Endometrial microvascular endothelial cells (primary cell): ENCODE results near the gene CTSD. TPM values are rescaled to one million over a fixed set of nuclear protein-coding genes. Genes with fewer than 3 reads are reported as not detected.

Experiments
- in situ Hi-C: cut with HindIII; loops from 2 replicates; pipeline ENCODE4 v1.10.0; 2017; ENCODE audit warnings: low sequenced_read_pairs, low pct_unique_long_range_greater_than_20kb; ENCODE audit errors: inconsistent ontology term
- total RNA-seq: library from RNA; depleted of rRNA; stranded (reverse); fragments of >200 nt; gene quantifications from one replicate; pipeline ENCODE4 v1.2.3, GENCODE V29; 2015; ENCODE audit errors: inconsistent ontology term

CTSD gene
- total RNA-seq, 1 donor from 2014 or later = 232 TPM

DNA sequence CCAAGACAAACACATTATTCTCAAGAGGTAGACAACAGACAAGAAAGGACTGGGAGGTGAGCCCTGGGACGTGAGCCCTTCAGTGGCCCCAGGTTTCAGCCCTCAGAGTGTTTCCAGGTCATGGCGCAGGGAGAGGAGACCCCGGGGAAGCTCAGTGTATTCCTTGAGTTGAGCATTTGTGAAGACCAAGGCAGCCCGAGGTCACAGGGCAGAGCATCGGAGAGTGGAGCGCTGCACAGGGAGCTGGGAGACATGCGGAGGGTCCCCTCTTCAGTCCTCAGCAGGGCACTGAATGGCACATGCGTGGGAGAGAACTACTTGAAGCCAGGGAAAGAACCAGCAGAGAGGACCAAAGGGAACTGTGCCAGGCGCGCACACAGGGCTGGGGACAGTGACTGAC lies 55.0 kb downstream of the CTSD start:
- in situ Hi-C loops = no loop called here

DNA sequence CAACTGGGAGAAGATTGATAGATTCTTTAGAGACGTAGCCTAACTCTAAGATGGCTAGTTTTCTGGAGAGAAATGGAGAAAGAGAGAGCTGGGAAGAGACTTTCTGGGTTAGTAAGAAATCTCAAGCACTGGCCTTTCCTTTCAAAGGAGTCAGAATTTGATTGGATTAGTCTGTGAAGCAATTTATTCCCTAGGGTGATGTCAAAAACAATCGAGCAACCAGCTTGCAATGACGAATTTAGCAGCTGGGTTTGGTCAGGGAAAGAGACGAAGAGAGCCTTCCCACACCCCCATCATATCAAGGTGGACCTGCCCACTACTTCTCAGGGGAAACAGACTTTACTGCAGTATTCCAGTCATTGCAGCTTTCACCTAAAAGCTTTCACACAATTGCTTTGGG lies 56.0 kb downstream of the CTSD start:
- in situ Hi-C loops = no loop called here

DNA sequence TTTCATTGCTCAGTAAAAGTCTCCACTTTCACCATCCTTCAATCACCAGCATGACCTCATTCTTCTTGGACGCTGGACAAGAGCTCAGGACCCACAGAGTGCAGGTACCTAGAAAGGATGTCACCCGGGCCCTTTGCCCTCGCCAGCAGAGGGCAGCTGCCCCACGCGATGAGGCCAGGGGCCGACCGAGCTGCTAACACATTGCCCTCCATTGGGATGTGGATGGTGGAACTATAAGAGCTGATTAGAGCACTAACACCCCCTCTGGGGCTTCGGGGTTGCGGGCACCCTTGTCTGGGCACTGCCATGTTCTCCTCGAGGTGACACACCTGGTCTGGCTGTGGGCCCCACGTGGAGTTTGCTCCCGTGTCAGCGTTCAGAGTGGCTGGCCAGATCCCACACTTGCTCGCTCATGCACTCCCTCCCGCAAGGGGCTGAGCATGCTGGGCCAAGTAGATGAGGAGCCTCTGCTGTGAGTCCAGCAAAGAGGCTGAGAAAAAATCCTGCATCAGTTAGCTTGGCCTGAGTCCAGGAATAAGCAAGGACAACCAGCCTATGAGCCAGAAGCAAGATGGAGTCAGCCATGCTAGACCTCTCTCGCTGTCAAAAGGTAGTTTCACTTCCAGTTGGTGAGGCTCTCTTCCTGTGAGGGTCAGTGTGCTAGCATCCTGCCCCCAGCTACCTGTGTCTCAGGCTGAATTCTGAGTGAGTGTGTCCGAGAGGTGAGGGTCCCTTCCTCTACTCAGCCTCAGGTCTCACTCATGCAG lies 56.9 kb downstream of the CTSD start:
- in situ Hi-C loops = no loop called here

DNA sequence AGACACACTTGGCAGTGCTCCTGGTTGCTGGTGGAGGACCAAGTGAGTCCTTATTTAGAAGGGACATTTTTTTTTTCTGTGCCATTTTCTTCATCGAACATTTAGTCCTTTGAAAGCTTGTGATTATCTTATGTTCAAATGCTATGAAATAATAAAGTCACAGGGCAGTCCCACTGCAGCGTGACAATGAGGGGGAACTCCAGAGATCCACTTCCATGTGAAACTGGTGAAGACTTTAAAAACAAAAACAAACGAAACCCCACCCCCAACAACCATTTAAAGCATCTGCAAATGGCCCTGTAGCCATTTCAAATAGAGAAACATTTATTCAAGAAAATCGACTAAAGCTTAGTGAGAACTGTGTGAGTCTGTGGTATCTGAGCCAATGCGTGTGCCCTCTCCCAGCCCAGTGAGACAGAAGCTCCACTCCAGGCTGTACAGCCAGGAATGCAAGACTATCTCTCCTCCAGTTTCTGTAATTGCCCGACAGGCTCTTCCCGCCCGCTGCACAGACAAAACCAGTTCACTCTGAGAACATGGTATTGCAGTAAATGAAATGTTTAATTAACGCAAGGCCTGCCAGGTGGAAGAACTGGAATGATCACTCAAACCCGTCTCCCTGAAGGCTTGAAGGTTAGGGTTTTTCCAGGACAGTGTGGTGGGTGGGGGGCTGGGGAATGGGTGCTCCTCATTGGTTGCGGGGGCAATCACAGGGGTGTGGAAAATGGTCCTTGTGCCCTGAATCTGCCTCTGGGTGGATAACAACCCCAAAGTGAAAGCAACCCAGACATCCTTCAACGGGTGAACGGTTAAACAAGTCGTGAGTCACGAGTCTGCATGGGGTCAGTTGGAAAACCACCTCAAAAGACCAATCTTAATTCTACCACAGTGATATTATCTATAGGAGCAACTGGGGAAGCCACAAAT lies 58.3 kb downstream of the CTSD start:
- in situ Hi-C loops = no loop called here

DNA sequence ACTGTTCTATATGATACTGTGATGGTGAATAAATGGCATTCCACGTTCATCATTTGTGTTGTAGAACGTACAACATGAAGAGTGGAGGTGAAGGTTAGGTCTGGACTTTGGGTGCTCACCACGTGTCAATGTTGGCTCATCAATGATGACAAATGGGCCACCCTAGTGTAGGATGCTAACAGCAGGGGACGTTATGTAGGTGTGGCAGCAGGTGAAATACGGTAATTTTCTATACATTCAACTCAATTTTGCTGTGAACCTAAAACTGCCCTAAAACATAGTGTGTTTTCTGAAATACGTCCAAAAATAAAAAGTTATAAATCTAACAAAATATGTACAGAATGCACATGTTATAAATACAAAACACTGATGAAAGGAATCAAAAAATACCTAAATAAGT lies 60.6 kb downstream of the CTSD start:
- in situ Hi-C loops = no loop called here

Other genes with a start within 250 kb of the CTSD start
- gene DUSP8, start 191.7 kb downstream of the CTSD start, total RNA-seq = 11.0 TPM
- gene KRTAP5-1, start 178.6 kb downstream of the CTSD start, total RNA-seq = not detected
- gene KRTAP5-2, start 165.6 kb downstream of the CTSD start, total RNA-seq = not detected
- not detected for gene KRTAP5-3, start 155.5 kb downstream of the CTSD start, total RNA-seq
- gene KRTAP5-4, start 141.8 kb downstream of the CTSD start, total RNA-seq = not detected
- not detected for gene KRTAP5-5, start 134.2 kb downstream of the CTSD start, total RNA-seq
- gene KRTAP5-6, start 66.7 kb downstream of the CTSD start, total RNA-seq = not detected
- gene IFITM10, start 13.3 kb downstream of the CTSD start, total RNA-seq = not detected
- gene SYT8, start 71.1 kb upstream of the CTSD start, total RNA-seq = not detected
- not detected for gene TNNI2, start 75.1 kb upstream of the CTSD start, total RNA-seq
- not detected for gene LSP1, start 89.2 kb upstream of the CTSD start, total RNA-seq
- not detected for gene PRR33, start 128.0 kb upstream of the CTSD start, total RNA-seq
- not detected for gene TNNT3, start 155.8 kb upstream of the CTSD start, total RNA-seq
- gene MRPL23, start 183.4 kb upstream of the CTSD start, total RNA-seq = 170 TPM
- gene H19, start 233.9 kb upstream of the CTSD start, total RNA-seq = 5.4 TPM